Activated CD8-positive, alpha-beta memory T cell treated with anti-CD3 and anti-CD28 coated beads for 36 hours (primary cell): ENCODE measurements around the gene SACM1L. TPM values are rescaled to one million over a fixed set of nuclear protein-coding genes. Genes with fewer than 3 reads are reported as not detected.
"Not testable (repeated sequence)": the region's sequence is repeated elsewhere in the genome, so short reads cannot be mapped to it uniquely, and the experiment has no call there.

Experiments
- CTCF ChIA-PET: fragments of 350-600 bp; sonication (Branson Sonifier 250); formaldehyde crosslinking; loops from one replicate; lab custom pipeline; 2021; ENCODE audit warnings: antibody characterized with exemption; lab: Charles Lee
- POLR2A ChIA-PET: fragments of 350-600 bp; sonication (Branson Sonifier 250); formaldehyde crosslinking; loops from one replicate; lab custom pipeline; 2021; ENCODE audit warnings: antibody characterized with exemption; lab: Charles Lee
- total RNA-seq, 2 experiments: library from RNA; stranded (reverse); gene quantifications; one replicate each; pipeline ENCODE4 v1.2.3, GENCODE V29; 2021

Gene SACM1L
- total RNA-seq, 2 experiments from 2014 or later, result 89.7 to 103 TPM

DNA sequence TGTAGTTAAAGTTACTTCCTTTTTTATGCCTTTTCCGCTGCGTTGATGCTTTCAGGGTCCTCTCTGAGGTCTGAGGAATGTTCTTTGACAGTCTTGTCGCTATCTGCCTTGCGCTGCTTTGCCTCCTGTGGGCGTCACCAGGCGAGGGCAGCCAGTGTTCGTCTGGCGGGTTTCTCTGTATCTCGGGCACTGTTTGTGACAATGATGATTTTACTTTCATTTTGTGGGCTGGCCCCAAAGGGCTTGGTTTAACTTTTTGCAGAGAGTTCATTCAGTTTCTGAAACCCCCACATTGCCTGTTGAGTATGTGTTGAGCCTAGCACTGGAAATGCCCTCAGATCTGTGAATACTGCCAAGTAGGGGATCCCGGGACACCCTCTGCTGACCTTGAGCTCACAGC lies 24.6 kb upstream of the SACM1L start:
- ChIA-PET POLR2A (no interaction called here), CTCF (interaction anchor here (1.2 to 1.4 kb wide), 3 partner anchors 13 to 279 kb away, joined by 3 to 5 read pairs (median 4); partner anchors contain the start of gene CXCR6)

DNA sequence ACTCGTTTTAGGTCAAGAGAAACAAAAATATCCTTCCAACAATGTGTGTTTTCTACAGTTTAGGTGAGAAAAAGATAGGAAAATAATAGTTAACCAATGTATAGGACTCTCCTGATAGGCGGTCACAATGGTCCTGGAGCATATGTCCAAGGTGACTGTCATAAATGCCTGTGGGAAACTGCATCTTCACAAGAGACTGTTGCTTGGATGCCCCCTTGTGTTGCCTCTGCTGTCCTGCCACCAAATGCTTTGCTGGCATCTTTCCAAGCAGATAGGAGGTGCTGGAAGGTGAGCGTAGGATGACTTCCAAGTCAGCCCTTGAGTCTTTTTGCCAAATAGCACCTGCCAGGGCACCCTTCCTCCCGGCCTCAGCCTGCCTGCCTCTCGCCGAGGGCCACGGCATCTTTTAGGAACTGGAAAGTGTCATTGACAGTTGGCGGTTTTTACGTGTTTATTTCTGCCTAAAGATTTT lies 24.1 kb upstream of the SACM1L start:
- POLR2A ChIA-PET, result no interaction called here
- CTCF ChIA-PET, result interaction anchor here (1.3 to 1.4 kb wide), 2 partner anchors 12 to 278 kb away, joined by 3 to 4 read pairs; partner anchors contain the start of gene CXCR6

DNA sequence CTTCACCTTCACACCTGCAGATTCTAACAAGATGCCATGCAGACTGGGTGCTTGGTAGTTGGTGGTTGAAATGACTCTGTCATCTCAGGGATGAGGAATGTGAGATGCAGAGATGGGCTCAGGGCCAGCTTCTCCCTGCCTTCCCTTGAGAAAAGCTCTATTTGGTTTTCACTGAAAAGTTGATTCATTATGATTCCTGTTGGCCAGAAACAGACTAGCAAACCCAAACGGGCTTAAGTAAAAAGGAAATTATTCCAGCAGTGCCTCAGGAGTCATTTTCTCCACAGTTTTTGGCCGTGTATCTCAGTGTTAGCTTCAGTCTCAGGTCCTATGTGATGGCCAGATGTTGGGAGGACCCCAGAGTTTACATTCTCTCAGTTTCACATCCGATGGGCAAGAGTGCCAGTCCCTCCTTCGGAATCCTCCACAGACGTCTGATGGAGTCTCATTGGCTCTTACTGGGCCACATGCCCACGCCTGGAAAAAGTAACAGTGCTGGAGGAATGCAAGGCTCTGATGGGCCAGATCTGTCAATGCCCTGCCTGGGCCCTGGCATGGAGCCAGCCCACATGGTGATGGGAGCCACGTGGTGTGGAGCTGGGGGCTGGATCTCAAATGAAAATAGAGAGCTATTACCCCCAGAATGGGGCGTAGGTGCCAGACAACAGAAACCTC lies 22.3 kb upstream of the SACM1L start:
- ChIA-PET CTCF (interaction anchor here (0.9 to 2.4 kb wide), 2 partner anchors 10 to 24 kb away, joined by 3 to 16 read pairs; no protein-coding TSS in a partner anchor), POLR2A (no interaction called here)

DNA sequence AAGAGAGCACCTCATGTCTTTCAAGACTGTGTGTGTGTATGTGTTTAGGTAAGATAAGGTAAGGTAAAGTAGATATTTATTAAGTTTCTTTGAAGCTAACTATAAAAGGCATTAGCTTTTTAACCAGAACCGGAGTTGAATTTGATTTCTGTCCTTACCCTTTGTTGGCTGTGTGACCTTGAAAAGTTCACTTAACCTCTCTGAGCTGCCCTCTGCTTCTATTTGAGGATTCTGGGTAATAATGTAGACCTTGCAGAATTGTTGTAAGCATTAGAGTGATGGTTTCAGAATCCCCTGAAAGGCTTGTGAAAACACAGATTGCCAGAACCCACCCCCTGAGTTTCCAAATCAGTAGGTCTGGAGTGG lies 21.6 kb upstream of the SACM1L start:
- ChIA-PET CTCF (interaction anchor here (0.7 to 2.4 kb wide), 5 partner anchors 11 to 277 kb away, joined by 3 to 16 read pairs (median 3); no protein-coding TSS in a partner anchor), POLR2A (interaction anchor here (1.0 kb wide), 1 partner anchor 22 kb away, joined by 7 read pairs; the partner anchor contains the start of gene SACM1L)

DNA sequence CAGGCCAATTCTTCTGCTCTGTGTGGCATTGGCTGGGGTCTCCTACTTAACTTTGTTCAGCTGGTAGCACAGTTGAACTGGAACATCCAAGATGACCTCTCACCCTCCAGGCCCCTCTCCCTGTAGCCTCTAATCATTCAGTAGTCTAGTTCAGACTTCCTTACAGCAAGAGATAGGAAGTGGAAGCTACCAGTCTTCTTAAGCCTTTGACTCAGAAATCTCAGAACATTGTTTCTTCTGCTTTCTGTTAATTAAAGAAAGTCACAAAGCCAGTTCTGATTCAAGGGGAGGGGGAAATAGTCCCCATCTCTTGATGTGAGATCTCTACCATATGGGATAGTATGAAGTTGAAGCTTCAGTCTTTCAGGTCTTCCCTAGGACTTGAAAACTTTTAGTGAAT lies 18.8 kb upstream of the SACM1L start:
- ChIA-PET POLR2A (no interaction called here), CTCF (interaction anchor here (2.5 kb wide), 1 partner anchor 11 kb away, joined by 10 read pairs; no protein-coding TSS in a partner anchor)

DNA sequence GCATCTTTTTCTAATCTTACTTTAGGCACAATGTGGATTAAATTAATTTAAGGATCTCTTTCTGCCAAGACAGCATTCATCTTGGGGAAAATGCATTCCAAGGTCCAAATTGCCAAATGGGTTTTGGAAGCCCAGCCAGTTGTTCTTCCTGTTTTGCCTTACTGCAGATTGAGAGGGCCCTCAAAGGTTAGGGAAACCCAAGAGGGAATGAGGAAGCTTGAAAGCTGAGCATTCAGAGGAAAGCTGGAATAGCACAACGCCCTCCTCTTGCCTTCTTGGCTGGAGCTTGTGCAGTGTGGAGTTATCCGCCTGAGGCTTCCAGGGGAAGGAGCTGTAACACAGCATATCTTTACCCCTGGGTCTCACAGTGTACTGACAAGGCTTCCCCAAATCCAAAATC lies 18.2 kb upstream of the SACM1L start:
- ChIA-PET CTCF (no interaction called here), POLR2A (no interaction called here)

DNA sequence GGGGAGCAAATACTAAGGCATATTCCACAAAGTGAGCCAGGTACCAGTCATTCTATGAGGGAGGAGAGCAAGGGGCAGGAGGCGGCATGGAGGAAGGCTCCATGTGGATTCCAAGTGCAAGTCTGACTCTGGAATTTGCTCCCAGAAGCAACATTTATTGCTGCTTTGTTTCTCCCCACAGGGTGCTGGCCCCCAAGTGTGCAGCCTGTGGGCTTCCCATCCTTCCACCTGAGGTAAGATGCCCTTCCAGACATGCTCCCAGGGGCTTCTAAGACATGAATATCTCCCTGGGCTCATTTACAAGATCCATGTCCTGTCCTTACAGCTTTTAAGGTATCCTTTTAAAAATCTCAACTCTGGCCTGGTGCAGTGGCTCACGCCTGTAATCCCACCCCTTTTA lies 15.9 kb upstream of the SACM1L start:
- CTCF ChIA-PET, result interaction anchor here (1.0 to 1.3 kb wide), 2 partner anchors 13 to 17 kb away, joined by 3 read pairs; no protein-coding TSS in a partner anchor

DNA sequence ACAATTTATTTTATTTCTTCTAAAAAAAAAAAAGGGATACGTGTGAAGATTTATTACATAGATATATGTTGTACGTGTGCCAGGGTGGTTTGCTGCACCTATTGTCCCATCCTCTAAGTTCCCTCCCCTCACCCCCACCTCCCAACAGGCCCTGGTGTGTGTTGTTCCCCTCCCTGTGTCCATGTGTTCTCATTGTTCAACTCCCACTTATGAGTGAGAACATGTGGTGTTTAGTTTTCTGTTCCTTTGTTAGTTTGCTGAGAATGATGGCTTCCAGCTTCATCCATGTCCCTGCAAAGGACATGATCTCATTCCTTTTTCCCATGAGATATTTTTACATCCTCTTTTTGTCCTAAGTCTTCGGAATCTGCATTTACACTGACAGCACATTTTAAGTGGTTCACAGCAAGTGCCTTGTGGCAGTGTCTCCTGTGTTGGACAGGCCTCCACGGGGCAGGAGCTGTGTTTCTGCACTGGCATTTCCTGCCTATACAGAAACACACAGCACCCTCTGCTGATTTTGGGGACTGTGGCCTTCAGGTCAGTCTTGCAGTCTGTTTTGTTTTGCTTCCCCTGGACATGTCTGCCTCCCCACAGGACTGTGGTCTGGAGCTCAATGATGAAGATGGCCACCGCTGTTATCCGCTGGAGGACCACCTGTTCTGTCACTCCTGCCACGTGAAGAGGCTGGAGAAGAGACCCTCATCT lies 12.7 kb upstream of the SACM1L start:
- ChIA-PET POLR2A (interaction anchor here (1.4 kb wide), 1 partner anchor 12 kb away, joined by 5 read pairs; the partner anchor contains the start of gene SACM1L), CTCF (interaction anchor here (1.1 to 1.2 kb wide), 2 partner anchors 11 to 46 kb away, joined by 3 to 4 read pairs; no protein-coding TSS in a partner anchor)

More for the DNA sequence above, 15.9 kb upstream of the SACM1L start:
- POLR2A ChIA-PET, result no interaction called here

DNA sequence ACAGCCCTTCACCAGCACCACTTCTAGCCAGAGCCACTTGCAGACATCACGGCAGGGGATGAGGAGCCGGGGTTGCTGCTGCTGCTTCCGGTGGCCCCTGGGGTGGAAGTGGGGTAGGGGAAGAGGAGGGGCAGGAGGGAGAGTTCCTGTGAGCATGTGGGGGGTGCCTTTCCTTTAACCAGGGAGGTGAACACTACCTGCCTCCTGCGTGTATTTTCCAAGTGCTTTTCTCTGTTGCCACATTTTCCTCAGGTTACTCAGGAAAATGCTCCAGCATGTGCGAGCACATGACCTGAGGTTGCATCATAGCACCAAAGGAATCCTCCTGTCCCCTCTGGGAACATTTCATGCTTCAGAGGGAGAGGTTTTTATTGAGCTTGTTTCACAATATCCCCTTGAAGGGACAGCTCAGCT lies 12.2 kb upstream of the SACM1L start:
- POLR2A ChIA-PET, result interaction anchor here (1.4 kb wide), 1 partner anchor 12 kb away, joined by 5 read pairs; the partner anchor contains the start of gene SACM1L
- CTCF ChIA-PET, result interaction anchor here (1.1 to 1.2 kb wide), 2 partner anchors 12 to 46 kb away, joined by 3 to 4 read pairs; no protein-coding TSS in a partner anchor

DNA sequence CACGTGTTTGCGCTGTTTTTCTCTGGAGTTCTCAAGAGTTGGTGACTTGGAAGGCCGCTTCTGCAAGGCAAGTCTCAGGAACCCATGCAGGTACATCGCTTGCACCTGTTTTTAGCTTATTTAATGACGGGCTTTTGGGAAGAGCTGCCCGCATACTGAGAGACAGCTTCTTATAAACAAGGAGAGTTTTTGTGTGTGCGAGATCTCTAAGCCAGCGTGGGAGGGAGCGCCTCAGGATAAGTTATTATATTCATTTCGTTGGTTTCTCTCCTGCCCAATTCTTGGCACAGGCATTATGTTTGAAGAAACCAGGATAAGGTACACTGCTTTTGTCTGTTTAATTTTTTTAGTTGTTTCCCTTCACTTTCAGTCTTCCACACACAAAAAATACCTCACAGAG lies 11.4 kb upstream of the SACM1L start:
- ChIA-PET POLR2A (interaction anchor here (1.4 kb wide), 1 partner anchor 11 kb away, joined by 5 read pairs; the partner anchor contains the start of gene SACM1L), CTCF (interaction anchor here (1.1 kb wide), 1 partner anchor 13 kb away, joined by 4 read pairs; no protein-coding TSS in a partner anchor)

DNA sequence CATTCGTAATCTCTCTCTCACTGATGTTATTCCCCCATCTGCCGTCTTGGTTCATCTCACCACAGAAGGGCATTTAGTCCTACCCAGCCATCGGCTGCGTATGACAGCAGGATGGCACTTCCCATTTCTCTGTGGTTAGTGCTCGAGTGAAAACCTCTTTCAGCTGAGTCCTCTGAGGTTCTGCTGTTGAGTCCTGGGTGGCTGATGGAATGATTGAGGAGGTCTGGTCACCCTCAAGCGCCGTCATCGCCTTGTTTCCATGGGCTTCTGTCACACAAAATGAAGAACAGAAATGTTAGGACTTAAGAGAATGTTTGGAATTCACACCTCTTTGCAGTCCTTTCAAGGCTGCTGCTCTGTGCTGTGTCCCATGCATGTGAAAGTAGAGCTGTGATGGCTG lies 9.4 kb upstream of the SACM1L start:
- ChIA-PET POLR2A (no interaction called here), CTCF (no interaction called here)

DNA sequence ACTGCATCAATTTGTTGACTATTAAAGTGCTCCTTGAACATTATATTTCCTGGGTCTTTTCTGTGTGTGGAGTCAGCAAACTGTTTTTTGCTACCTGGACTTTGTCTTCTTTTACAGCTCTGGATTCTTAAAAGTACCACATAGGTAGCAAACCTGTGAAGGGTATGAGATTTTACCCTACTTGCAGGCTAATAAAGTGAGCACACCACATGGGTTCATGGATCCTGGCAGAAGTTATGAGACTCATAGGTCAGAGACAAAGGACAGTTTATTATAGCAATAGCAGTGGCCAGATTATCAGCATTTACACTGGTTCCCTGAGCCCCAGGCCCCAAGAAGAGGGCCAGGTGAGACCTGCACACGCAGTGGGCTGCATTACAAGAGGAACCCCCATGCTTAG lies 8.0 kb upstream of the SACM1L start:
- CTCF ChIA-PET, result no interaction called here
- POLR2A ChIA-PET, result interaction anchor here (0.6 kb wide), 2 partner anchors 17 to 73 kb away, joined by 3 to 4 read pairs; no protein-coding TSS in a partner anchor

DNA sequence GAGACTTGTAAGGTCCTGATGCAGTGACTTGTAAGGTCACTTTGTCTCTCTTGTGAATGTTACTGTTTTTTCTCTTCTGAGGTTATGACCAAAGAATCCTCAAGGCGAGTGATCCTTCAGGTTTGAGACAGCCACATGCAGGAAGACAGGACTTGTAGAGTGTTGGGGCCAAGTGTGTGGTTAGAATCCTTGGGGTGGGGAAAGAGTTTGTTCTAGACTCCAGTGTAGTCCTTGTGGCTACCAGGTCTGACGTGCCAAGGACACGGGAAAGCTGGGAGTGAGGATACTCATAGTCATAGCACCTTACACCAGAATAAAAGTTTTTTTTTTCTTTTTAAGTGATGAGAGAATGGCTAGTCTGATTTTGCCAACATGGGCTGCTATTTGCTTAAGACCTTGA lies 7.3 kb upstream of the SACM1L start:
- POLR2A ChIA-PET, result interaction anchor here (0.6 kb wide), 1 partner anchor 17 kb away, joined by 4 read pairs; no protein-coding TSS in a partner anchor
- CTCF ChIA-PET, result no interaction called here

DNA sequence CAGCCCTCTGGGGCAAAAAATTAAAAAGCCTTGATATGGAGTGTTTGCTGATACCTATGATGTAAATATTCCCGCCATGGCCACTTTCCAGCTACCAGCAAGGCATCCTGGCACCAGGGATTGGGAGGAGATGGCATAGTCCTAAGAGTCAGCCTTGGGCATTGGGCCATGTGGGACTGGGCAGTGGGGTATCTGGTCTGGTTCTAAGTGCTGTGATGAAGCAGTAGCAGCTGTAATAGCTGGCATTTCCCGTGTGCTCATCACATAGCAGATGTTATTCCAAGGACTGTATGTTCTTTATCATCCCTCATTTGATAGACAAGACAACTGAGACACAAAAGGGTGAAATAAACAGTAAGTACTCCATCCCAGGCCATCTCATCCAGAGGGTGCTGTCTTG lies 6.9 kb upstream of the SACM1L start:
- CTCF ChIA-PET, result no interaction called here
- POLR2A ChIA-PET, result no interaction called here

DNA sequence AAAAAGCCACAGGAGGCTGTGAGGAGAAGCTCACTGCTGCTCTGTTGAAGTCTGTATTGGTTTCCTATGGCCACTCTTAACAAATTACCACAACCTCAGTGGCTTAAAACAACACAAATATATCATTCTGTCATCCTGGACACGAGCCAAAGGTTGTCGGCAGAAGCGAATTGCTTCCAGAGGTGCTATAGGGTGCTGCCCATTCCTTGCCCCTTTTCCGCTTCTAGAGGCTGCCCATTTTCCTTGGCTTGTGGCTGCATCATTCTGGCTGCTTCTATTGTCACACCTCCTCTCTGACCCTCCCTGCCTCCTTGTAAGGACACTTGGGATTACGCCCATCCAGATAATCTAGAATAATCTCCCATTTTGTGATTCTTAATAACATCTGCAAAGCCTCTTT lies 6.4 kb upstream of the SACM1L start:
- ChIA-PET POLR2A (no interaction called here), CTCF (no interaction called here)

DNA sequence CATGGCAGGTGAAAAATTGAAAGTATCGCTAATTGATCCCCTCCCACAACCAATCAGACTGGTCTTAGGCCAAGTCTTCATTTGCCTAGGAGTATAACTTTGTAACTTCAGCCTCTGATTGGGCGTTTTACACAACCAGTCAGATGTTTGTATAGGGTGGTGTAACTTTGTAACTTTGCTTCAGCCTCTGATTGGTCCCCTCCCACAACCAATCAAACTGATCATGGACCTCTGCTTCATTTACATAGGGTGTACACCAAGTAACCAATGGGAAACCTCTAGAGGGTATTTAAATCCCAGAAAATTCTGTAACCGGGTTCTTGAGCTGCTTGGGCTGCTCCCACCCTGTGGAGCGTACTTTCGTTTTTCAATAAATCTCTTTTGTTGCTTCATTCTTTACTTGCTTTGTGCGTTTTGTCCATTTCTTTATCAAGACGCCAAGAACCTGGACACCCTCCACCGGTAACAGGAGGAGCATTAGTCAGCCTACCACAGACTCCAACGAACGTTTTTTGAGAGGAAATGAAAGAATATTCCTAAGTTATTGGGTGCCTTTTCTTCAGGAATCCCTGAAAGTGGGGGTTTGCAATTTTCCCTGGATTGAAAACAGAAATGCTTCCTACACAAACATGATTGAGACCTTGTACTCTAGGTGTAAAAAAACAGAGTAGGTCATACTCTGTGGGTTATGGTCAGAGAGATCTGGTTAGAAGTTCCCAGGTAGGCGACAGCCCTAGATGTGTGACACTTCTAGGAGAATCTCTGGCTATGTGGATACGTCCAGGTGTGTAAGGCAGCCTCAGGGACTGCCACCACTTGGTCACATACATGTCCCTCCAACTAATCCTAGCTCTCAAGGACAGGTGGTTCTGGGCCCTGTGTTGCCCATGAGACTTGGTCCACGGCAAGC lies 5.5 kb upstream of the SACM1L start:
- CTCF ChIA-PET, result no interaction called here
- POLR2A ChIA-PET, result no interaction called here

DNA sequence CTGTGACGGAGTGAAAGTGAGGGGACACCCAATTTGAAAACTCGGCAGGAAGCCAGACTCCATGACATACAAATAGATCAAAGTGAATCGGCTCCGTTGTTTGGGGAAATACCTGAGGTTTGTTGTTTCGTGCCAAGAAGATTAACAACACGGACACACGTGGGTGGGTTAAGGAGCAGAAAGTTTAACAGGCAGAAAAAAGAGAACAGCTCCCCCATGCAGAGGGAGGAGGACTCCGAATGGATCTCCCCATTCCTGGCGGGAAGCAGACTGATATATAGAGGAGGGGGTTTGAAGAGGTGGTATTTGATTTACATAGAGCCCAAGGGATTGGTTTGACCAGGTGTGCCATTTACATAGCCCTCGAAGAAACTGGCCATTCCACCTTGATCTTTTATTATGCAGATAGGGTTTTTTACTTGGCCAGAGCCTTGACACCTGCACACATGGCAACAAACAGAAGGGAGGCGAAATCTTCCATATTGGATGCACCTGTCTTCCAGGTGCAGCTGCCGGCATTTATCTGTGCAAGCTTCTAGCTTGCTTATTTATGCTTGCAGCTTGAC lies 4.8 kb upstream of the SACM1L start:
- CTCF ChIA-PET, result no interaction called here
- POLR2A ChIA-PET, result no interaction called here

DNA sequence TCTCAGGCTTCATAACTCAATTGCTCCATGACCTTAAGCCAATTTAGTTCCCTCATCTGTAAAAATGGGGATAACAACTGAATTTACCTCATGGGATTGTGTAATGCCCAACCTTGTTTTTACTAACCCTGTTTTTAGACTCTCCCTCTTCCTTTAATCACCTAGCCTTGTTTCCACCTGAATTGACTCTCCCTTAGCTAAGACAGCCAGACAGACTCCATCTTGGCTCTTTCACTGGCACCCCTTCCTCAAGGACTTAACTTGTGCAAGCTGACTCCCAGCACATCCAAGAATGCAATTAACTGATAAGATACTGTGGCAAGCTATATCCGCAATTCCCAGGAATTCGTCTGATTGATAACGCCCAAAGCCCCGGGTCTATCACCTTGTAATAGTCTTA lies 3.5 kb upstream of the SACM1L start:
- POLR2A ChIA-PET, CTCF ChIA-PET: not testable (repeated sequence)
